ENCODE measurements around the gene NUDCD3. TPM values are rescaled to one million over a fixed set of nuclear protein-coding genes. Genes with fewer than 3 reads are reported as not detected.

The NUDCD3 gene
- total RNA-seq, 1 donor from 2014 or later, result 43.5 TPM

DNA sequence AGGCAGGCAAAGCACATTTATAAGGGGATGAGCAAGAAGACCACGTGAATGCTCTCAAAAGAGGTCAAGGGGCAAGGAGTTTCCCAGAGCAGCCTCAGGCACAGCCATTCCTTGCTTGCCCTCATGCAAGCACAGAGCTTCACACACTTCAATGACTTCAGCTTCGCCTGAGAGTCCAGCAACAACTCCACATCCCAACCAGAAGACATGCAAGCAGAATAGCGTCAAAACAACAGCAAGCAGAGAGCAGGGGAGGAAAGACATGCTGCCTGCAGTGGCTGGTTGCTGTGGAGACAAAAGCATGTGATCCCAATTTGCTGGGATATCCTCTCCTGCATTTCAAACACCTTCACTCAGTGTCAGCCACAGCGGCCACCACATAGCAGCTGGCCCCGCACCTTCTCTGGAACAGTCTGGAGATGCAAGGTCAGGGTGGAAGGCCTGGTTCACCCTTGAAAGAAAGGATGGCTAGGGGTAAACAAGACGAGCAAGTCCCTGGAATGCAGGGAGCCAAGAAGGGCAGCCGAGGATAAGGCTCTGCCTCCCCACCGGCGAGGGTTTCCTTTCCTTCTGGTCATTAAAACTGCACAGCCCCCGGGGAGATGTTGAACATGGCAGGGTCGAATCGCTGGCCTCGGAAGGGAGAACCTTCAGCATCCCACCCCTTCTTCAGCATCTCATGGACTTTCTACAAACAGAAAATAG lies 104.9 kb downstream of the NUDCD3 start:
- DNase-seq (ENCODE audit: low read depth), result peak; percentile 60
- H3K4me3 ChIP-seq (ENCODE audit: low read depth, low read length), result no peak overlapping the region
- TF ChIP-seq, protein P1, sequence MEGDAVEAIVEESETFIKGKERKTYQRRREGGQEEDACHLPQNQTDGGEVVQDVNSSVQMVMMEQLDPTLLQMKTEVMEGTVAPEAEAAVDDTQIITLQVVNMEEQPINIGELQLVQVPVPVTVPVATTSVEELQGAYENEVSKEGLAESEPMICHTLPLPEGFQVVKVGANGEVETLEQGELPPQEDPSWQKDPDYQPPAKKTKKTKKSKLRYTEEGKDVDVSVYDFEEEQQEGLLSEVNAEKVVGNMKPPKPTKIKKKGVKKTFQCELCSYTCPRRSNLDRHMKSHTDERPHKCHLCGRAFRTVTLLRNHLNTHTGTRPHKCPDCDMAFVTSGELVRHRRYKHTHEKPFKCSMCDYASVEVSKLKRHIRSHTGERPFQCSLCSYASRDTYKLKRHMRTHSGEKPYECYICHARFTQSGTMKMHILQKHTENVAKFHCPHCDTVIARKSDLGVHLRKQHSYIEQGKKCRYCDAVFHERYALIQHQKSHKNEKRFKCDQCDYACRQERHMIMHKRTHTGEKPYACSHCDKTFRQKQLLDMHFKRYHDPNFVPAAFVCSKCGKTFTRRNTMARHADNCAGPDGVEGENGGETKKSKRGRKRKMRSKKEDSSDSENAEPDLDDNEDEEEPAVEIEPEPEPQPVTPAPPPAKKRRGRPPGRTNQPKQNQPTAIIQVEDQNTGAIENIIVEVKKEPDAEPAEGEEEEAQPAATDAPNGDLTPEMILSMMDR (conservative IDR thresholded peaks at IDR 0.05; ENCODE audit: low read depth, low read length), result no peak

DNA sequence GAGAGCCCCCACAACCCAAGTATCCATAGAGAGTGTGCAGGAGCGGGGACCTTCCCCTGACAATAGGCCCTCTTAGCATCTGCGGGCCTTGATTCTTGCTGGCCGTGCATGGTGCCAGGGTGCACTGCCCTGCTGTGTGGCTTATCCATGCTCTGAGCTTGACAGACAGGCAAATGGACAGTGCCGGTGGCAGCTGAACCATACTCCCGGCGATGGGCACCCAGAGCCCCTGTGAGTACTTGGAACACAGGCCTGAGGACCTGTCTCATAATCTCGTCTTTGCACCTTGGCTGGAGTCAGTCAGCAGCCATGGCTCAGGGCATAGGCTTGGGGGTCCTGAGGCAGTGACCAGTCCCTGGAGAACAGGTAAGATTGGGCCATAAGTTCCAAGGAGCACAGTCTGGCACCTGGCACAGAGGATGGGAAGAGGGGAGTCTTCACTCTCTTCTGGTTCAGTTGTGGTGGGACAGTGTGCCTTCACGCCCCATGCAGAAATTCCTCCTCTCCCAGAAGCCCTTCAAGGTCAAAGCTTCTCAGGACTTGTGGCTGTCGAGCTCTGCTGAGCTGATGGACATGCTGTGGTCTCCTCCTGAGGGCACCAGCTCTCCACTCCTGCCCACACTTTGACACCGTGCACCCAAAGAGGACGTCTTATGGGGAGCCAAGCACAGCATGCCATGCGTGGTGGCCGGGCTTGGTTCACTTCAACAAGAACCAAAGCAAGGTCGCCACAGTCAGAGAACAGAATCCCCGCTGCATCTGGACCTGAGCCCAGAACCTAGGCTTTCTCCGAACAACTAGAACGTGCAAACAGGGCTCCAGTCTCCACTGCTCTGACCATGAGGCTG lies 105.6 kb downstream of the NUDCD3 start:
- DNase-seq (ENCODE audit: low read depth), result no peak
- TF ChIP-seq, protein P1 (conservative IDR thresholded peaks at IDR 0.05; ENCODE audit: low read depth, low read length), result no peak
- no peak overlapping the region for H3K4me3 ChIP-seq (ENCODE audit: low read depth, low read length)

DNA sequence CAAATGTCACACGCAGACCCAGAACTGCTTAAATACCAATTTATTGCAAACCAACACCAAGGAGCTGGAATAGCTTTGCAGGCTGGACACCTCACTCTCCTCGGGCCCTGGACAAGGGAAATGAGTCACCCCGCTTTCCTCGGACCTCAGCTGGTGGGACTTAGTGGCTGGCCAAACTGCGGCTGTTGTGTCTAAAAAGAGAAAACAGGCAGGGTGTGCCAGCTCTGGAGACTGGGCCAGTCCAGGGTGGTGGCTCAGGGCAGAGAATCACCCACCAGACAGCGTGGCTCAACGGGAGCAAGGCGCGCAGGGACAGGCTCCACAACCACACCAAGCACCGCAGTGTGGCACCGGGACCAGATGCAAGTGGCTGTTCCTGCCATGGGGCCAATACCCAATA lies 106.9 kb downstream of the NUDCD3 start:
- TF ChIP-seq, protein P1 (conservative IDR thresholded peaks at IDR 0.05; ENCODE audit: low read depth, low read length), result no peak
- H3K4me3 ChIP-seq (ENCODE audit: low read depth, low read length), result no peak overlapping the region
- DNase-seq (ENCODE audit: low read depth), result no peak

DNA sequence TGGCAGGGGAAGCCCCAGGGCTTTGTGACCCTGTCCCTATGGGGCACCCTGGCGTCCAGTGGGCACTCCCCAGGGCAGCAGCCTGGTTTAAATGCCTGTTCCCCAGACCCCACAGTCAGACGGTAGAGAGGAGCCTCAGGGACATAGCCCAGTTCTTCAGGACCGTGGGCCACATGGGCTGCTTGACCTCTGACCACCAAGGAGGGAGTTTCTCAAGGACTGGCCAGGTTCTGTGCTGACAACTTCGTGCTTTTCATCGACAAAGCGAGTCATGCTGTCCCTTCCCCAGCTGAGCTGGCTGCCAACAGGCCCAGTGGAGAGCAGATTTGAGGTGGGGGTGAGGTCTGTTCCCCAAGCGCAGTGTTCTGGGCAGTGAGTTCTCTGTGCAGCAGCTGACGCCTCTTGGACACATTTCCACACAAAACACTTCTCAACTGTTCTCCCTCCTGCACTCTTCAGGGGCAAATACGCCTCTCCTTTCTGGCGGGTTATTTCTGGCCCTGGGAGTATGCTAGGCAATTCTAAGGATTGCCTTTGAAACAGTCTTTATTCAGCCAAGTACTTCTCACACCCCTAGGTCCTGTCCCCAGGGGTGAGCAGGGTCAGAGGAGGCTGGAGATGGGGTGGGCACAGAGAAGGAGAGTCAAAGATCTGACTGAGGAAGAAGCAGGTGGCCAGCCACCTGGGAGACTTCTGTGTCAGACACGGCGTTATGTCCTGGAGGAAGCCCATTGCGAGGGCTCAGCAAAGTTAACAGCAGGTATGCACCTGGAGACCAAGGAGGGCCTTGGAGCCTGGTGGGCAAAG lies 107.8 kb downstream of the NUDCD3 start:
- TF ChIP-seq, protein P1 (conservative IDR thresholded peaks at IDR 0.05; ENCODE audit: low read depth, low read length), result no peak
- DNase-seq (ENCODE audit: low read depth), result no peak
- no peak overlapping the region for H3K4me3 ChIP-seq (ENCODE audit: low read depth, low read length)

DNA sequence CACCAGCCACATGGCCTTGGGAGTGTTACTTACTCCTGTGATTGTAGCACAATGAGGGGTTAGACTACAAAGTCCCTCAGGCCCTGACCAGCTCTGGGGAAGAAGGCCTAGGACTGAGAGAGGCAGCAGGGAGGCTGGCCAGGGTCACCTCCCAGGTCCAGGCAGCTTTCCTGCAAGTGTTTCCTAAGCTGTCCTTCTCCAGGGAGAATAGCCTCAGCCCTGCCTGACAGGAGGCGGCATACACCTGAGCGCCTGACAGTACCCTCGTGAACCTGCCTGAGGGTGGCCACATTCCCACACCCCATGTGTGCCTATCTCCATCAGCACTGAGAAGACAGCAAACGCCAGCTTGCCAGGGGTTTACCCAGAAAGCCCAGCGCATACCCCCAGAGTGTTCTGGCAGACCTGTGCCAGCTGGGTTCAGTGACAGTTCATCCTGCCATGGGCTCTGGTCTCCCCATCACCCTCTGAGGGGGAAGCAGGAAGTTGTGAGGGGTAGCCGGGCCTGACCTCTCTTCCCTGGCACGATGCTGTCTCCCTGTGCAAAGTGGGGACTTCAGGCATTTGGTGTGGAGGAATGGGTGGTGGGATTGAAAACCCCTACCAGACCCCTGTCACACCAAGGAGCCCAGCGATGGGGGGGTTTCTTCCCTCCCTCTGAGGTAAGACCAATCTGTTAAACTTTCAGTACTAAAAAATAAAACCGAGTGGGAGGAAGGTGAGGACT lies 108.8 kb downstream of the NUDCD3 start:
- DNase-seq (ENCODE audit: low read depth), result no peak
- TF ChIP-seq, protein P1 (conservative IDR thresholded peaks at IDR 0.05; ENCODE audit: low read depth, low read length), result no peak
- H3K4me3 ChIP-seq (ENCODE audit: low read depth, low read length), result no peak overlapping the region

DNA sequence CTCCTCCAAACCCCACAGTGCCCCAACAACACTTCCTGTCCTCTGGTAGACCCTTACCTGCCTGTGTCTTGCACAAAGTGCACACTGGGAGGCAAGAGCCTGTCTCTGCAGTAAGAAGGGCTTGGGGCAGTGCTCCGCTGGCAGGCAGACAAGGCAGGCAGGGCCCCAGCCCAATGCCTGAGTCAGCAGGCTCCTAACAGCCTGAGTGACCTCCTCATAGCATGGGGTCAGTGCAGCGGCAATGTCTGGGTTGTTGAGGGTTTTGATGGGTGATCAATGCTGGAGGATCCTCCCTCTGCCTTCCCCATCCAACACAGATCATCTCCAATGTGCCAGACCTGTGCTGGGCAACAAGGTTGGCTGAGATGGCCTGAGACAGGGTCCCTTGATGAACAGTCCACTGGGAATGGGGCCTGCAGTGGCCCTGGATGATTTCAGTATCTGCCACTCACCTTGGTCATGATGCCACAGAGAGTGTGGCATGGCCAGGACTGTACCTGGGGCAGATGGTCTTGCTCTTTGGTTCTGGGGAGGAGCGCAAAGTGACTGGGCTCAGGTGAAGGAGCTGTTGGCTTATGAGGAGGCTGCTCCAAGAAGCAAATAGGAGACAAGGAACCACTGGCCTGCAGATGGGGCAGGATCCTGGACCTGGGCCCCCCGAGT lies 109.5 kb downstream of the NUDCD3 start:
- H3K4me3 ChIP-seq (ENCODE audit: low read depth, low read length), result no peak overlapping the region
- DNase-seq (ENCODE audit: low read depth), result no peak
- TF ChIP-seq, protein P1 (conservative IDR thresholded peaks at IDR 0.05; ENCODE audit: low read depth, low read length), result no peak
